Colon (tissue), 2 donors: ENCODE data around the gene C1QTNF8.

Experiments used
- FAIRE-seq: peaks from 2 replicates; lab custom pipeline; 2012; peaks lifted over from hg19 to GRCh38; lab: Jason Lieb, UNC
- donor health status: control.
- donor health status: control.

Gene C1QTNF8

DNA sequence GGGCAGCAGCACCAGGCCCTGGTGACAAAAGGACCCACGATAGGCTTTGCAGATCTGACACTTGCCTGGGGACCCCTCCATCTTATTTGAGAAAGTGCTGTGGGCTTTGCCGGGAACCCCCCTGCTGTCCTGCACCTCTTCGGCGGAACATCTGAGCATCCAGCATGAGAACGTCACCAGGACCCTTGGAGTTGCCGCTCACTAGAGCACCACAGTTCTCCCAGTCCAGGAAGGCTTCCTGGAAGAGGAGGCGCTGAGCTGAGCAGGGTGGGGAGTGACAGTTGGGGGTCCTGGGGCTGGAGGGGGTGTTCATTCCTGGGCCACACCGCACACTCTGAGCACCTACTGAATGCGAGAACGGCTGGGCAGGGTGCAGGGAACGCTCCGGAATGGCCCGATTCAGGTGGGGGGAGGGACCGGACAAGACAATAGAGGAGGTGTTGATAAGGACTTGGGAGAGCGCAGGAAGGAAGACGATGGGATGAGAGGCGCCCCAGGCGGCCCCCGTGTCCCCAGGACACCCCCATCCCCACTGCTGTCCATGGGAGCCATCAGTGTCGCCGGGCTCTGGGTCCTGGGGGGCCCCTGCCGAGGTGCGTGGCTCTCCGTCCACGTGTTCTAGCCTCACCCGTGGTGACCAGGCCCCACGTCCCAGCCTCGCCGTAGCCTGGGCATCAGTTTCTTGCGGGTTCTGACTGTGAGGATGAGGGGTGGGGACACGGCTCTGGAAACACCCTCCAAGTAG, 32.1 kb upstream of the C1QTNF8 start:
- no peak for FAIRE-seq

DNA sequence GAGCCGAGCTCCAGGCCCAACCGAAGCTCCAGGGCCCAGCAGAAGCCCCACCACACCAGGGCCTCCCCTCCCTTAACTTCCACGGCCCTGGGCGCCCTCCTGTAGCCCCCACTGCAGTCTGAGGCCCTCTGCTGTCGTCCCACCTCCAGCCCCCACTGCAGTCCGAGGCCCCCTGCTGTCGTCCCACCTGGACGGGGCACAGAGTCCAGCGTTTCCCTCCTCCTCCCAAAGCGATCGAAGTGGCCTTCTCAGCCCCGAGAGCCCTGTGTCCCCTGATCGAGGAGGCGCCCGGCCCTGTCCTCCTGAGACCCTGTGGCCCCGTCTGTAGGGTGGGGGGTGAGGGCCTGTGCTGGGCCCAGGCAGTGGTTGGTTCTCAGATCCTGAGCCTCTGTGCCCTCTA, 31.1 kb upstream of the C1QTNF8 start:
- no peak for FAIRE-seq

DNA sequence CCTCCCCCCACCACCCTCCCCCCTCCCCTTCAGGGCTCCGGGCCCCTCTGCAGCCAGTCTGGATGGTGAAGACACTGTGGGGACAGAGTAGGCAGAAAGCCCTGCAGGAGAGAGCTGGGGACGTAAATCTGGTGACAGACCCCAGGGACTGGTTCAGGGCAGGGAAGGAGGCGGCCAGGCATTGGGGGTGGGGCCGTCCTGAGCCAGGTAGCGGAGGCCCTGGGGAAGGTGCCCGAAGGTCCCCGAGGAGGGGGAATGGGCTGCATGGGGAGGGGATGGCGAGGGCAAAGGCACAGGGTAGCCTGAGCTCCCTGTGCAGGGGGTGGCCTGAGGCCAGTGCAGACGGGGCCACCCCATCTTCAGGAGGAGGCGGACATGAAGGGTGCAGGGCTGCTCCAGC, 30.5 kb upstream of the C1QTNF8 start:
- no peak for FAIRE-seq

DNA sequence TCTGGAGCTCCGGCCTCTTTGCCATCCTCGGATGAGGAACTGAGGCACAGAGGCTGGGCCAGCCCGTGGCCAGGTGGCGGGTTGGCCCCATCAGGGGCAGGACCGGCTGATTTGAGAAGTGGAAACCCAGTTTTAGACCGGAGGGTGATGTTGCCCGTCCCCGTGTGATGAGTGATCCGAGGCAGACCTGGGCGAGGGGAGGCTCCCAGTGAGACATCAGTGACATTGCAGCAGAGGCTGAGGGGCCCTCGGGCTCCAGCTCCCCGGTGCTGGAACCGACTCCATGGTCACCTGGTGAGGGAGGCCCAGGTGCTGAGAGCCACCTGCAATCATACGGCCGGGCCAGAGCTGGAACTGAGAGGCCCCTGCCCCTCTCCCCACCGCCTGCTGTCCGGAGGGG, 30.0 kb upstream of the C1QTNF8 start:
- FAIRE-seq, result no peak

DNA sequence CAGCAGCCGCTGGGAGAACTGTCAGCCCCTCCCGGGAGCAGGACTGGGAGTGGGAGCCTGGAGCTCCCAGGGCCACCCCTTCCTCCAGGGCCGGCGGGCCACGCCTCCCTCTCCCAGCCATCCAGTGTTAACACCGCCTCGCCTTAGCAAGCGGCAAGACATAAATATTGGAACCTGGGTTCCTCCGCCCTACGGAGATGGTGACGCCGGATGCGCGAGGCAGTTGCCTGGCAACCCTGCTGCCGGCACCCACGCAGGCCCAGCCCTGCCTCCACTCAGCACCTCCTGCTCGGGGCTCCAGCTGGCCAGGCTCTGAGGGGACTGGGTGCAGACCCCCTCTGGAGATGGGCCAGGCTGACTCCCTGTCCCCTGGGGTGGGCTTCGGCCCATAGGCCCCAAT, 29.4 kb upstream of the C1QTNF8 start:
- FAIRE-seq, result no peak

DNA sequence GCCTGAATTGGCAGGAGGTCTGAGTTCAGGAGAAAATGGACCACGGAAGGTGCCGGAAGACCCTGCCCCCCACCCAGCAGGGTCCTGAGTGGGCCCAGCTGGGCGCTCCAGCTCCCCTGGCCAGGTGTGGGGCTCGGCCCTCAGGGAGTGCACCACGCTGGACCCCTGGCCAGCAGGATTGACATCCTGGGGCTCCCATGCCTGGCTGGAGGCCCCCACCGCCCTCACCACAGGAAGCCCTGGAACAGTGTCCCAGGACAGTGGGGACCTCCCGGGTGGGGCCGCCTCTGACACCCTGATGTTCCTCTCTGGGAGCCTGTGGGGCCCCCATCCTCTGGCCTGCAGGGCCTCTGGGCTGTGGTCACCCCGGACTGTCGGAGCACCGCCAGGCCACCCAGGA, 28.8 kb upstream of the C1QTNF8 start:
- no peak for FAIRE-seq

DNA sequence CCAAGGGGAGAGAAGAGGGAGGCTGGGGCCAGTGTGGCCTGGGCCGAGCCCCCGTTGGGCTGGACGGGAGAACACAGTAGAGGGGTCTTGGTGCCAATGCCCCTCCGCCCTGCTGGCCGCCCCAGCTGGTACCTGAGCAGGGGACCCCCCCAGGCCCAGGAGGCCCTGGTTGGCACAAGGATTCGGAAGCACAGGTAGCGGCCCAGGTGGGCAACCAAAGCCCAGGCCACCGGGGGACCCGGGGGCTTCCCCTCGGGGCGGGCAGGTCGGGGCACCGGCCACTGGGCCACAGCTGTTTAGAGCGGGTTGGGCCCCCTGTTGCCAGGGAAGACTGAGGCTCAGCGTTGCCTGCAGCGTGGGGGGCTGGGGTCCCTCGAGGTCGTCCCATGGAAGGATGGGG, 28.2 kb upstream of the C1QTNF8 start:
- FAIRE-seq, result no peak

DNA sequence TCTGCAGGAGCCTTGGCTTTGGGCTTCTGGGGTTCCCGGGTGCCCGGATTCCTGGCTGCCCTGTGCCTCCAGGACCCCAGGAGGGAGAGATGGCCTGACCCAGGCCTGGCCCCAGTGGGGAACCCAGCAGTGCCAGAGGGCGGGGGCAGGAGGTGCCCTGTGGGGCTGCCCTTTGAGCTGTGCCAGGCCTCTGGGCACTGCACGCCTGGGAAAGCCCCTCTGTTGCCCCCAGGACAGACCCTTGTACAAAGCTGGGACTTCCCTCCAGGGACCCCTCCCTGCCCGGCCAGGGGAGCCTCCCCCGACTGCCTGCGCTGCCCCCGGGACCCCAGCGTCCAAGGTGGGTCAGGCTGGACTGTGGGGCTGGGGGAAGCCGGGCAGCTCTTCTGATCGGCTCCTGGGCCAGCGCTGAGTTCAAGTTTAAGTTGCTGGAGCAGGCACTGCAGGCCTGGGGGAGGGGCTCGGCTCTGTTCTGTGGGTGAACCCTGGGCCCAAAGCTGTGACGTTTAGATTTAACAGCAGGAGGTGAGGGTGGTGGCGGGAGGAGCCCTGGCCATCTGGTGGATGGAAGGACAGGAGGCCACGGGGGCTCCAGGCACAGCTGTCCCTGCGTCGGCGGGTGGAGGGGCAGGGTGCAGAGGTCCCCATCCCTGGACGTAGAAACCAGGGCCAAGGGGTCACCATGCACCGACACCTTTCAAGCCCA, 27.6 kb upstream of the C1QTNF8 start:
- FAIRE-seq, result no peak

DNA sequence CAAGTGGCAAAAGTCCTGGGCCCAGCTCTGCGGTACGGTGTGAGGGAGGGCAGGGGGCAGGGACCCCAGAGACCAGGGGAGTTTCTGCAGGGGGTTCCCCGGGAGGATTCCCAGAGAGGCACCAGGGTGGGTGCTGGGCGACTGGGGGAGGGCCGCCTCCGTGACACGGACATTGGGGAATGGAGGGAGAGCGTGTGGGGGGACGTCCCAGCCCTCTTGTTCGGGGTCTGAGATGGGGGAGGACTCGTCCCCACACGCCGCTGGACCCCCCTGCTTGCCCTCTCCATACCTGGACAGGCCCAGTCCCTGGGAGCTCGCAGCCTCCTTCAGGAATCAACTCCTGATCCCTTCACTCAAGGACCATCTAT, 26.3 kb upstream of the C1QTNF8 start:
- no peak for FAIRE-seq

DNA sequence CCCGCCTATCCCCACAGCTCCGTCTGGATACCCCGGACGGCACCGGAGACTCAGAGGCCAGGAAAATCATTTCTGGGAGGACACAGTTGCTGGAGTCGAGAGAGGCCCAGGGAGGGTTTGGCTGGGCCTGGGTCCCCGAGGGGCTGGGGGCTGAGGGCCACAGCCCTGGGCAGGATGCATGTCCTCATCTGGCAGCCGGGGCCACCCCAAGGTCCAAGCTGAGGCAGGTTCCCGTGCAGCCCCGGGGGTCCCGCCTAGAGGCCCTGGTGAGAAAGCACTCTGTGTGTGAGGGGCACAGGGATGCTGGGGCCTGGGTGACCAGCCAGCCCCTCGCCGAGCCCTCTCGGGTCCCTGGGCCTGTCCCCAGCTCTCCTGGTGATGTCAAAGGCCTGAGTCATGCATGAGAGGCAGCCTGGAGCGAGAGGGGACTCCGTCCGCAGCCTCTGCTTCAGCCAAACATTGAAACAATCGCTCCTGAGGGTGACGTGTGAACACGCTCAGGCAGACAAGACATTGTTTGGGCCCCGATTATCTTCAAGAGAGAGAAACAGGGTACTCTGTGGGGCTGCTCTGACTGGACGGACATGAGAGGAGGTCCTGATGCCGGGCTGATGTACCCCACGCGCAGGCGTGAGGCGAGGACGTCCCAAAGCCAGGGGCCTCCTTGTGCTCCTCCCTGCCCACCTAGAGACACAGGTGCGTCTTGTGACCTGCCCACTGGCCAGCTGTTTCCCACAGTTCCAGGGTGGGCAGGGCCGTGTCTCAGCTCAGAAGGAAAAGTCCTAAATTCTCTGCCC, 25.8 kb upstream of the C1QTNF8 start:
- FAIRE-seq, result no peak

DNA sequence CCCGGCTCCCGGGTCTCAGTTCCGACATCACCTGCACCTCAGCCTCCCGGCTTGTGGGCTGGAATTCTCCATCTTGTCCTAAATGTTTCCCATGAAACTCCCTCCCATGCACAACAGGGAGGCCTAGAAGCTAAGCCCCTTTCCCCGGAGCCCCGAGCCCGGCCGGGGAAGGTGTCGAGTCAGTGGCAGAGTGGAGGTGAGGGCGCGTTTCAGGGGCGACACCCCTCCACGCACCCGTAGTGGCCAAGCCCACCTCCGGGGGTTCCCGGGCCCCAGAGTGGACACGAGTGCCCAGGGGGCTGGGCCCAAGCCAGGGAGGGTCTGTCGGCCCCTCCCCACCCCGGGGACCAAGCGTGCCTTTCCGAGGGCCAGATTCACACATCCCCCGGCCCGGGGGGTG, 25.0 kb upstream of the C1QTNF8 start:
- FAIRE-seq, result no peak

DNA sequence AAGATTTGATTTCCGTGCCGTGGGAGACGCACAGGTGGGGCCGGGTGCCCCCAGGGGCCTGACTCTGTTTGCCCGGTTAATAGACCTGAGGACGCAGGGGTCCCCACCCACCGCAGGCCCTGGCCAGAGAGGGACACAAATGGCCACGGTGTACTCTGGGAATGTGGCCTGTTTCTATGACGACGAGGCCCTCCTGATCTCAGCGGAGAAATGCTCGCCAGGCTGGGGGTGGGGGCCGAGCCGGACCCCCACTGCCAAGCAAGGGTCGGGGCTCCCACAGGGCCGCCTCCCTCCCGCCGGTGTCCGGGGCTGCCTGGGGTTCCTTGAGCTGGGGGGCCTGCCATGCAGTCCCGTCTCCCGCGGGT, 24.5 kb upstream of the C1QTNF8 start:
- FAIRE-seq, result no peak

DNA sequence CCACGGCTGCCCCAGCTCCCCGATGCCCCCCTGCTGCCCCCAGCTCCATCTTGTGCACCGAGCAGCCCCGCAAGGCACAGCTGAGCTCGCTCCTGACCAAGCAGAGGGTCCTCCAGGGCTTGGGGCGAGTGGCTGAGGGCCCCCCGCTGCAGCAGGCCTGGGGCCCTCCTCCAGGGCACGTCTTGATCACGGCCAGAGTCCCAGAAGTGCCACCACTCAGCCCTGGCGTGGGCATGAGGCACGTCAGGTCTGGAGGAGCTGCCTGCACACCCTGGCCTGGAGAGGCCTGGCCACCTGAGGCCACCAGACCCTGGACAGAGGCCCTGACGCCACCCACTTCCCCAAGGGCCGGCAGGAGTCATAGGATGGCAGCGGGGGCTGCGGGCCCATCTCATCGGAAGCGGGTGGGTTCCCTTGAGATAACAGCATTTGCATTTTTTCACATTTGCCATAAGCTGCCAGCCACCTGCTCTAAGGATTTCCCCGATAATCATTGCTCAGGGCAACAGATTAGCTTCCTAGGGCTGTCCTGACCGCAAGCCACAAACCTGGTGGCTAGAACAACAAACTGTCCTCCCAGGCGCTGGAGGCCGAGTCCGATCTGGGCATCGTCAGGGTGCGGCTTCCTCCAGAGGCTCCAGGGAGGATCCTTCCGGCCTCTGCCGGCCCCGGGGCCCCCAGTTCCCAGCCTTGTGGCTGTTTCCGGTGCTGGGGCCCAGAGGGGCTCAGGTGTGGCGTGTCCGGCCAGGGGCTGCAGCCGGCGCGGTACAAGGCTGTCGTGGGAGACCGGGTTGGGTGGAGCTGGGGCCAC, 23.9 kb upstream of the C1QTNF8 start:
- FAIRE-seq, result no peak

DNA sequence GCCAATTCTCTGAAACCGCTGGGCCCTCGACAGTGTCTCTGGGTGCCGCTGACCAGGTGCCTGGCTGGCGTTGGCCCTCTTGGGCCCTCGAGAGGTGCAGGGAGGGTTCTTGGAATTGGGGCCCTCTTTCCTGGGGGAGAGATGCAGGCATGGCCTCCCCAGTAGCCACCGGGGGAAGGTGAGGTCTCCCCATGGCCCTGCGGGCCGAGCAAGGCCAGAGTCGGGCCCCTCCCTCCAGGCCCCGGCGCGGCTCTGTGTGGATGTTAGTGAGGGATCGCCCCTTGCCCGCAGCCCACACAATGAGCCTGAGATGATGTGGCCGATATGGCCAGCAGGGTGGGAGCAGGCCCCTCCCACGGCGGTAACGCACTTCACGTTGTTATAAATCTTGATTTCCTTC, 23.1 kb upstream of the C1QTNF8 start:
- FAIRE-seq, result no peak

DNA sequence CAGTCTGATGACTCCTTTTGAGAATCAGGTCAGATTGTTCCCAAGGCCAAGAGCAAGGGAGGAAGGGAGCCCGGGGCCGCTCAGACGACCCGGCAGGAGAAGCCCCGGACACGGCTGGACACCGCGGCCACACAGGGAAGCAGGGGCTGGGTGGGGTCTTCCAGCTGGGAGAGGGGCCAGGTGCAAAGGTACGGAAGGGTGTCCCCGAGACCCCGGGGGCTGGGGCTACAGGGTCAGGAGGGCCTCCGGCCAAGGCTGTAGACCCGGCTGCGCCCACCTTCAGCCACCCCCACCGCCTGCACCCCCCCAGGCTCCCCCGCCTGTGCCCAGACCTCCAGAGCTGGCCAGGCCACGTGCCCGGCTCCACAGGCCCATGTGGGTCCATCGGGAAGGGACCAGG, 21.9 kb upstream of the C1QTNF8 start:
- no peak for FAIRE-seq

DNA sequence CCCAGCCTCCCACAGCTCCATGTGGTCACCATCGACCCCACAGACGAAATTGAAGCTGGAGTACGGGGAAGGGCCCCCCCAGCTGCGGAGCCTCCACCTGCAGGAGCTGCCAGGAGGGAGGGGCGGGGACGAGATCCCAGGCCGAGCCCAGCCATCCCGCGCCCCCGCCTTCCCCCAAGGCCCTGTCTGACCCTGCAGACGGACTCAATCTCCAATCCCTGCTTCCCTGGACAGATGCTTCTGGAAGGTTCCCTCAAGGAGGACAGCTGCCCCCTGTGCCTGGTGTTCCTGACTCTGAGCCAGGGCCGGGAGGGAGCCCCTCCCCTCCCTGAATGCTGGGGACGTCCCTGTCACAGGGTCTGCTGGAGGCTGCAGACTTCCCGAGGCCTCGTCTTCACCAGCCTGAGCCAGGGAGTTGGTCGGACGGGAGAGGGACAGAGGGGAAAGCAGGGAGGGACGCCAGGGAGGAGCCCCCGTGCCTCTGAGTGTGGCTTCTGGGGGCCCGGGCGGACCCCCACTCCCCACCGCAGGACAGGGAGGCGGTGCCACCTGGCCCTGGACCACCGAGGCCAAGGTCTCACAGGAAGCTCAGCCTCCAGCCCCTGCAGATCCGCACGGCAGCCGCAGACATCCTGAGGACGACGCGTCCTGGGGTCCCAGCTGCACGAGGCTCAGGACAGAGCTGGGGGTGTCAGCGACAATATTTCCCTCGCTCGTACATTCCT, 21.3 kb upstream of the C1QTNF8 start:
- FAIRE-seq, result no peak

DNA sequence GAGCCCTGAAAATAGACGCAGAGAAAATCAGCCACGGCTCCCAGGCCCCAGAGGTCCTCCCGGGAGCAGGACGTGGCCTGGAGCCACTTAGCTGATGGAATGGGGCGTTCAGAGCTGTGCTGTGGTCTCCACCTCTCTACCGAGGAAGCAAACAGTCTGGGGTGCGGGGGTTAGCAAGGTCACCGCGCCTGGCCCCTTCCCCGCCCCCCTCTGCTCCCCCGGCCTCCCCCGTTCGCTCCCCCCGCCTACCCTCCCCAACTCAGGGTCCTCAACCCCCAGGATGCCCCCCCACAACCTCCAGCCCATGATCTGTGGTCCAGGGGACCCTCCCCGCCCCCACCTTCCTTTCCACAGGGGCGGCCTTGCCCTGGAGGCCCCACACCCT, 20.6 kb upstream of the C1QTNF8 start:
- no peak for FAIRE-seq

DNA sequence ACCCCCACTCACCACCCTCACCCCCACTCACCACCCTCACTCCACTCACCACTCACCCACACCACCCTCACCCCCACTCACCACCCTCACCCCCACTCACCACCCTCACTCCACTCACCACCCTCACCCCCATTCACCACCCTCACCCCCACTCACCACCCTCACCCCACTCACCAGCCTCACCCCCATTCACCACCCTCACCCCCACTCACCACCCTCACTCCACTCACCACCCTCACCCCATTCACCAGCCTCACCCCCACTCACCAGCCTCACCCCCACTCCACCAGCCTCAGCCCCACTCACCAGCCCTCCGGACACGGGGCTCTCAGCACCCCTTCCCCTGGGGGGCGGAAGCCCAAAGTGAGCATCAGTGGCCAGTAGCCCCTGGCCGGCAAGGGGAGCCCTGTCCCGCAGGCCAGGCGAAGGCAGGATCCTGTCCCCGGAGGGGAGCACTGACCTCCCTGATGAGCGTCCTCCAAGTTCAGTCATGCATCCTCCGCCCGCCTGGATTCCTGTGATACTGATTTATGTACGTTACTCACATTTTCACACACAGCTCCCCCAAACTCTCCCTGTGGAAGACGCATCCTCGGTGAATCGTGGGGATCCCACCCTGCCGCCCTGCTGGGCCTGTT, 18.0 kb upstream of the C1QTNF8 start:
- FAIRE-seq, result no peak

DNA sequence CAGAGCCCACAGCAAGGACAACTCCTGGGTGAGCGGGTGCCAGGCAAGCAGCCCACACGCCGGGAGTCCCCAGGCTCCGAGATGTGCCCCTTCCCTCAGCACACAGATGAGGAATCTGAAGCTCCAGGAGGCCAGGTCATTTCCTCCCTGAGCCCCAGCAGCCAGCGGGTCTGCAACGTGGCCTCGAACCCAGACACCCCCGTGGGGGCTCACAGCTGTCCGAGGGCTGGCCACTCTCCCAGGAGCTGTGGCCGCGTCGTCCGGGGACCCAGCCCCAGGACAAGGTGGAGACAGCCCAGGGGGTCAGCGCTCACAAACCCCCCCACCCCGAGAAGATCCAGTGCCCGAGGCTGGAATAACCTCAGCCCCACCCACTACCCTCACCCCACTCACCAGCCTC, 17.4 kb upstream of the C1QTNF8 start:
- no peak for FAIRE-seq

DNA sequence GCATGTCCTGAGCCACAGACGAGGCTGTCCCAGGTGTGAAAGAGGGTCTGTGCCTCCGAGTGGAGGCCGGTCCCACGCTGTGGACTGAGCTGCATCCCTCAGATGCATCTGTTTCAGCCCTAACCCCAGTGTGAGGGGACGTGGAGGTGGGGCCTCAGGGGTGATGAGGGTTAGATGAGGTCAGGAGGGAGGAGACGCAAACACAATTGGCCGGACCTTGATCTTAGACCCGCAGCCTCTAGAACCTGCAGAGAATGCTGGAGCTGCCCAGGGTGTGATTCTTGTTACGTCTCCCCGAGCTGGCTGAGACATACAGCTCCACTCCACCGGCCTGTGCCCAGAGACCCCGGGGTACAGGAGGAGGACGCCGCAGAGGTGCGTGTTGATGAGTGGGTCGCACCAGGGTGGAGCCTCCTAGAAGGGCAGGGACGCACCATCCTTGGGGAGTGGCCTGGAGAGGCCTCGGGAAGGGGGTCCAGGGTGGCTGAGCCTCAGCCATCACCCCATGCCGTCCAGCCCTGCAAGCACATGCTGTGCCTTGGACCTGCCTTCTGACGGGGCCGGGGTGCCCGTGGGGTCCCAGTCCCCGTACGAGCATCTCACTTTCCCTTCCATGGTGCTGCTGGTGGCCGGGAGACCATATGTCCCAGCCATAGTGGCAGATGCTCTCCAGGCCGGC, 16.6 kb upstream of the C1QTNF8 start:
- no peak for FAIRE-seq

DNA sequence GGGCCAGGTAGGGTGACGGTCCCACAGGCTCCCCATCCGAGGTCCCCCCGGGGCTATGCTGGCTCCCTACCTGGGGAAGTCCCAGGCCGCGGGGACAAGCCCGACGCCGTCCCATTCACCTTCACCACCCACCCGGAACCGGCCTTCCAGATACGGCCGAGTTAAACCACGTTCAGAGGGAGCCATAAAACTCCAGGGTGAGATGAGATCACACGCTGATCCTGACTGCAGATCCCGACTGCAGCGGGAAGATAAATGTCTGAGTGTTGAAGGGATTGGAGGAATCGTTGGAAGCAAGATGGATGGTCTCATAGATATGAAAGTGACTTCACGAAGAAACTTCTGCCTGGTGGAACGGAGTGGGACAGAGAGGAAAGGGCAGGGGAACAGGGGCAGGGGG, 13.6 kb upstream of the C1QTNF8 start:
- FAIRE-seq, result no peak
